ENCODE data around the gene PTGER3. TPM values are rescaled to one million over a fixed set of nuclear protein-coding genes. Genes with fewer than 3 reads are reported as not detected.
"Not testable (repeated sequence)": the region's sequence is repeated elsewhere in the genome, so short reads cannot be mapped to it uniquely, and the experiment has no call there.

The PTGER3 gene
- total RNA-seq, 1 donor from 2014 or later = 2.7 TPM

GRCh38 chr1:70947835-70948234, 99.8 kb downstream of the PTGER3 start:
- H3K9me3 ChIP-seq = no peaks in the 10 kb centered on the region
- TF ChIP-seq CTCF (IDR thresholded peaks at IDR 0.05) = no peak
- intact Hi-C loops (cut with DNase I) = no loop called here
- H3K27ac ChIP-seq = no peak overlapping the region
- no peaks in the 10 kb centered on the region for H3K36me3 ChIP-seq
- no peaks in the 10 kb centered on the region for H3K27me3 ChIP-seq
- no peak for ATAC-seq
- no peak overlapping the region for H3K4me3 ChIP-seq
- DNase-seq = no peak
- no peaks in the 10 kb centered on the region for H3K4me1 ChIP-seq

GRCh38 chr1:70945676-70946075, 101.9 kb downstream of the PTGER3 start:
- DNase-seq (no peak), ATAC-seq (no peak)
- no peak overlapping the region for H3K27ac ChIP-seq
- H3K27me3 ChIP-seq = no peaks in the 10 kb centered on the region
- H3K9me3 ChIP-seq = no peaks in the 10 kb centered on the region
- intact Hi-C loops (cut with DNase I) = no loop called here
- H3K4me1 ChIP-seq = no peaks in the 10 kb centered on the region
- no peak overlapping the region for H3K4me3 ChIP-seq
- H3K36me3 ChIP-seq = no peaks in the 10 kb centered on the region
- TF ChIP-seq CTCF (IDR thresholded peaks at IDR 0.05) = no peak

- no peak for ATAC-seq
Observed at GRCh38 chr1:70945251-70945650, 102.4 kb downstream of the PTGER3 start.

GRCh38 chr1:70941563-70941962, 106.1 kb downstream of the PTGER3 start:
- H3K9me3 ChIP-seq = no peaks in the 10 kb centered on the region
- no peaks in the 10 kb centered on the region for H3K4me1 ChIP-seq
- H3K4me3 ChIP-seq = no peak overlapping the region
- intact Hi-C loops (cut with DNase I) = no loop called here
- no peak overlapping the region for H3K27ac ChIP-seq
- no peak for TF ChIP-seq CTCF (IDR thresholded peaks at IDR 0.05)
- ATAC-seq (no peak), DNase-seq (no peak)
- no peaks in the 10 kb centered on the region for H3K36me3 ChIP-seq
- H3K27me3 ChIP-seq = no peaks in the 10 kb centered on the region

More at GRCh38 chr1:70945251-70945650, 102.4 kb downstream of the PTGER3 start:
- H3K27ac ChIP-seq = no peak overlapping the region
- H3K9me3 ChIP-seq = no peaks in the 10 kb centered on the region
- H3K4me1 ChIP-seq = no peaks in the 10 kb centered on the region
- intact Hi-C loops (cut with DNase I) = no loop called here
- DNase-seq = no peak
- TF ChIP-seq CTCF (IDR thresholded peaks at IDR 0.05) = no peak
- no peaks in the 10 kb centered on the region for H3K36me3 ChIP-seq
- H3K4me3 ChIP-seq = no peak overlapping the region
- no peaks in the 10 kb centered on the region for H3K27me3 ChIP-seq

GRCh38 chr1:70940398-70940797, 107.2 kb downstream of the PTGER3 start:
- intact Hi-C loops (cut with DNase I); ATAC-seq; H3K4me1 ChIP-seq; H3K9me3 ChIP-seq; H3K27ac ChIP-seq; H3K36me3 ChIP-seq; H3K4me3 ChIP-seq; DNase-seq; H3K27me3 ChIP-seq: not testable (repeated sequence)

- TF ChIP-seq CTCF (IDR thresholded peaks at IDR 0.05) = no peak
- no peaks in the 10 kb centered on the region for H3K9me3 ChIP-seq
- H3K36me3 ChIP-seq = no peaks in the 10 kb centered on the region
- no peak for DNase-seq
- ATAC-seq = no peak
- no peaks in the 10 kb centered on the region for H3K27me3 ChIP-seq
- H3K4me1 ChIP-seq = no peaks in the 10 kb centered on the region
- intact Hi-C loops (cut with DNase I) = no loop called here
- no peak overlapping the region for H3K27ac ChIP-seq
- no peak overlapping the region for H3K4me3 ChIP-seq
Observed at GRCh38 chr1:70934194-70934961, 113.2 kb downstream of the PTGER3 start.

Data from upper lobe of right lung (tissue), 1 donor.